Mesenteric fat pad (tissue), 1 donor: ENCODE data around the gene CD7. TPM values are rescaled to one million over a fixed set of nuclear protein-coding genes. Genes with fewer than 3 reads are reported as not detected.

Source experiments
- DNase-seq: peaks from one replicate; pipeline ENCODE4 v3.0.0-alpha.2; 2020; ENCODE audit warnings: low spot score
- total RNA-seq: library from RNA; stranded (reverse); fragmentation: NEBNext Ultra II Directional; extraction: Animal tissue kit (Norgen Biotek cat#: 25700); gene quantifications from one replicate; pipeline ENCODE4 v1.2.1, GENCODE V29; 2021
- donor health status: DM: yes; HTN: yes; CAD: no.

The CD7 gene
- total RNA-seq, 1 donor from 2014 or later: 3.2 TPM

- DNase-seq: no peak
Observed at GRCh38 chr17:82328994-82329507, 11.6 kb upstream of the CD7 start.

DNA sequence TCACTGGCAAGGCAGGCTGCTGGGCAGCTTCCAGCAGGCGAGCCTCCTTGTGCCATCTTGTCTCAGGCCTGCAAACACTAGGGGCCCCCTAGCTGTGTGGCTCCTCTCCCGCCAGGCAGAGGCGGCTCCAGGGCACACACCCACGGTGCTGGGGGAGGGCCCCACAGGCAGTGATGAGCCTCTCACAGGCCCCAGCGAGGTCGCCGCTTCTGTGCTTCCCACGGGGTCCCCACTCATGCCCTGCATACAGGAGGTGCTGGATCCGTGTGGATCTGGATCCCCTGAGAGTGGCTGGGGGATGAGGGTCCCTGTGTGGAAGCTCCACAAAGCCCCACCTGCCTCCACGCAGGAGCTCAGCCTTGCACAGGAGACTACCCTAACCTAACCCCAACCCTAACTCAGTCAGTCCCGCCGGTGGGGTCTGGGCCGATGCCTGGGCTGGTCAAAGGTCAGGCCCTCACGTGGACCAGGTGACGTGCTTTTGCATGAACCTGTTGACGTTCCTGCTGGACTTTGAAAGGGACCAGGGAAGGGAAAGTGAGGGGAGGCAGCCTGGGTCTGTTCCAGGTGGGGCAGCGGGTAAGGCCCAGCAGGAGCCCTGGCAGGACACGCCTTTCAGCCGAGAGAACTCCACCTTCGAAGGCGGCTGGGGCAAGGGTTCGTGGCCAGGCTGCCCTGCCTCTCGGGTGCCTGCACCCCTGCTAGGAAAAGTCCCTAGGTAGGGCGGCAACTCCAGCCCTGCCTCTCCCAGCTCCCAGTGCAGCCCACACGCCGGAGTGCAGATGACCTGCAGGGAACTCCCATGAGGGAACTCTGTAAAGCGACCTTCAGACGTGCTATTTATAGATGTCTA, 11.0 kb upstream of the CD7 start:
- no peak for DNase-seq

GRCh38 chr17:82327757-82328140, 10.3 kb upstream of the CD7 start:
- DNase-seq: no peak

DNA sequence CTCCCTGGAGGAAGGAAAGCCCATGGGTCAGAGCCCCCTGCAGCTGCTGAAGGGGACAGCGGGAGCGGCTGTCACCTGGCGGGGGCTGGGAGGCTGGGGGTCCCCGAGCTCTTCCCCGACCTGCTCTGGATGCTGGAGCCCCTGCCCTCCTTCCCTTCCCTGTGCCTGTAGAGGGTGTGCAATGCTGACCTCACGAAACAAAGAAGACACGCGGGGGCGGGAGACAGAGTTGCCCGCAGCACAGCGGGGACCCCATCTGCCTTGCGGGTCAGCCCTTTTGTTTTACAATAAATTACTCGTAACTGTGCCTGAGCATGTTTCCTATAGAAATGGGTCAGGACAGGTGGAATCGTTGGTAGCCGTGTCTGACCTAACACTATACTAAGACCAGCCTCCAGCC, 9.9 kb upstream of the CD7 start:
- DNase-seq: no peak

DNA sequence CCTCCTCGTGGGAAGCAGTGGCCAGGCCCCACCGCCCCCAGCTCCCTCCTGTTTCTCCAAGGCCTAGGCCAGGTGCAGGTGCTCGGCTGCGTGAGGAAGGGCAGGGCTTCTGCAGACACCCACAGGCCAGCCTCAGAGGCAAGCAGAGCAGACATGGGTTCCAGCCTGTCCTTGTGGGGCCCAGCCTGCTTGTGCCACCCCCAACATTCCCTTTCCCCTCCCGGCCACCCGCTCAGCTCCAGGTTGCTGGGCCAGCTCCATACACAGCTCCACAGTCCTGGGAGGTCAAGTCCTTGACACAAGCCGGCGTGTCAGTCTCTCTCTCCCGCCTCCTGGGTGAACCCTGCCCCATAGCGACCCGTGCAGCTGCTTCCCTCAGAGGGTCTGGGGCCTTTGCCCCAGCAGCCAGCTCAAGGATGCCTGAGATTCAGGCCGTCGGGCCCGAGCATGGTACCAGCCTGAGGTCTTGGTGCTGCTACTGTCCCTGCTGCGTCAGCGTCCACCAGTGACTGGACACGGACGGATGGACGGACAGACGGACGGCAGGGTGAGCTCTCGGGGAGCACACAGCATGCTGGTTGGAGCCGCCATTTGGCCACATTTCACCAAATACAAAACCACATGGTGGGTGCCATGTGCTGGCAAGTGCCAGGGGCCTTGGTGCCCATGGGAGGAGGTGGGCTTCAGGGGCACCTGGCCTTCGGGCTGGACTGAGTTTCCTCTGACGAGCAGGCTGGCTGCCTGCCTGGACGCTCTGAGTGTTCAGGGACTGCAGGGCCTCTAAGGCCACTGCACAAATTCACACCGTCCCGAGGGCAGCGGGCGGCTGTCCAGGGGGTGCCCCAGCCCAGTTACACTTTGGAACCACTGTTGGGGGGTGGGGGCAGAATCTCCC, 8.1 kb upstream of the CD7 start:
- no peak for DNase-seq

- no peak for DNase-seq
Observed at GRCh38 chr17:82324566-82325285, 7.3 kb upstream of the CD7 start.

DNA sequence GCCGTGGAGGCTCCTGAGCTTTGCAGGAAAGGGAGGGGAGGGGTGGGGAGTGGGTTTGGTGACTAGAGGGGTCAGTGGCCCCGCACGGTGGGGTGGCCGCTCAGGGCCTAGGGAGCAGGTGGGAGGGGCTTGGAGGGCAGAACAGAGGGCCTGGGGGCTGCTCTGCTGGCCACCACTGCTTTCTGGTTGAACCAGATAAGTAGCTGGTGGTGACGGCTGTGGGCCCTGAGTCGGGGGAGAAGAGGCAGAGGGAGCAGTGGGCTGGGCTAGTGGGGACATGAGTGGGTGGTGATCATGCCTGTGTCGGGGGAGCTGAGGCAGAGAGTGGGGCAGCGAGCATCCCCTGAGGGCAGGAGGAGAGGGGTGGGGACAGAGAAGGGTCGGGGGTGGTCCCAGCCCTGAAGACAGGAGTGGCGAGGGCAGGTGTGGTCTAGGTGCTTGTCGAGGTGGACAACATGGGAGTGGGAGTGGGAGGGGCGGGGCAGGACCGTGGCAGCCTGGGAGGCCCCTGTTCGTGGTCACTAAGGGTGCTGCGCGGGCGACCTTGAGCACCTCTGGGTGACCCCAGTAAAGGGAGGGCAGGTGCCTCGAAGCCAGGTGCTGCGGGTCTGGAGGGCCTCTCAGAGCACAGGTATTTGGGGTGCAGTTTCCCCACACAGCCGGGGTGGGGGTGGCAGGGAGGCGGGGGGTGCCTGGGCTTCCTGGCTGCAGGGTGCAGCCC, 6.3 kb upstream of the CD7 start:
- DNase-seq: no peak

- DNase-seq: no peak
Observed at GRCh38 chr17:82322526-82323453, 5.4 kb upstream of the CD7 start.

DNA sequence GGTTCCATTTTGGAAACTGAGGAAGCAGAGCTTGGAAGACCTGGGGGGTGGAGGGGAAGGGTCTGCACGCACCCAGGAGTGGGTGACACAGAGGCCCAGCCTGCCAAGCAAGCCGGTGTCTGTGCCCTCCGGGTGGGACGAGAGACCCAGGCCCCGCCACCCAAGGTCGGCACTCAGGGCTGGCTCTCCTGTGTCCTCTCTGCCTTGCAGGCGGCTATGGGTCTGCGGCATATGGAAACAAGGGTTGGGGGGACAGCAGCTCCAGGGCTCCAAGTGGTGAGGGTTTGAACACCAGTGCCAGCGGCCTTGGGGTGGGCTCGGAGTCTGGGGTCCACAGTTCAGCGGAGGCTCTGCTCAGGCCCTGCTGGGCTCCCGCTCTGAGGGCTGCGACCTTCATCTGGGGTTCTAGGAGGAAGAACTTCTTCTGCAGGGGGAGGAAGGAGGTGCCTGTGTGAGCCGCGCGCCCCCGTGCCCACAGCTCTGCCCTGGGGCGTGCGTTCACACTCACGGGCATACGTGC, 4.6 kb upstream of the CD7 start:
- DNase-seq: no peak

DNA sequence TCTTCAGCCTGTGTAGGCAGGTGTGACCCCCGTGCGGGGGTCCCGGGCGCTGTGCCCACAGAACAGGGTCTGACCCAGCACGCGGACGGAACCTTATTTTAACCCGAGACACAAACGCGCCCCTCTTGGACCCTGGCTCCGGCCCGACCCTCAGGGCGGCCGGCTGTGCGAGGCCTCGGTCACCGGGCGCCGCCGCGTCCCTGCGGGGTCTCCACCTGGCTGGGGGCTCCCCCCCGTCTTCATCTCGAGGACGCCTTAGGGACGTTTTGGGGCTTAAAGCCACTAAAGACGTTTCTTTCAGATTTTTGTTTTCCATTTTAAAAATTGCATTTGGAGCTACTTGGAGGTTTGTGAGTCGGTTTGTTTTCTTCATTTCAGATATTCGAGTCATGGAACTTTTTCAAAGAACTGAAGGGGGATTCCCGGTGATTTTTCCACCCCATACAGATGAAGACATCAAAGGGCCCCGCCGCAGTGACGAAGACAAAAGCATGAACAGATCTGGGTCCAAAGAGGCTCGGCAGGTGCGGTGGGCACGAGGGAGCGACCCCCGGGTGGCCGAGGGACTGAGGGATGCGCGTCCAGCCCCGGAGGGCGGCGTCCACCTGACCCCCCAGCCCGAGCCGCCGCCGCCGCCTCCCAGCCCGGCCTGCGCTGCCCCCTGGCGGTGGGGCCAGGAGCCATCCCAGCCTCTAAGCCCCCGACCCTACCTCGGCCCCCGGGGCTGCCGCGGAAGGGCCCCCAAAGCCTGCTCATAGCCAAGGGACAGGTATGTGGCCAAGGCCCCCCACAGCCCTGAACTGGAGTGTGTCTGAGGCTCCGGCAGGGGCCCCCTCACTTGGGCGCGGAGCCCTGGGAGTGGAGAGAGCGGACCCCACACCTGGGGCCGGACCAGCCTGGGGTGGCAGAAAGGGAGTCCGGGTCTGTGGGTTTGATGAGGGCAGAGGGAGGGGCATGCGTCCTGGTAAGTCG, 3.8 kb upstream of the CD7 start:
- no peak for DNase-seq

DNA sequence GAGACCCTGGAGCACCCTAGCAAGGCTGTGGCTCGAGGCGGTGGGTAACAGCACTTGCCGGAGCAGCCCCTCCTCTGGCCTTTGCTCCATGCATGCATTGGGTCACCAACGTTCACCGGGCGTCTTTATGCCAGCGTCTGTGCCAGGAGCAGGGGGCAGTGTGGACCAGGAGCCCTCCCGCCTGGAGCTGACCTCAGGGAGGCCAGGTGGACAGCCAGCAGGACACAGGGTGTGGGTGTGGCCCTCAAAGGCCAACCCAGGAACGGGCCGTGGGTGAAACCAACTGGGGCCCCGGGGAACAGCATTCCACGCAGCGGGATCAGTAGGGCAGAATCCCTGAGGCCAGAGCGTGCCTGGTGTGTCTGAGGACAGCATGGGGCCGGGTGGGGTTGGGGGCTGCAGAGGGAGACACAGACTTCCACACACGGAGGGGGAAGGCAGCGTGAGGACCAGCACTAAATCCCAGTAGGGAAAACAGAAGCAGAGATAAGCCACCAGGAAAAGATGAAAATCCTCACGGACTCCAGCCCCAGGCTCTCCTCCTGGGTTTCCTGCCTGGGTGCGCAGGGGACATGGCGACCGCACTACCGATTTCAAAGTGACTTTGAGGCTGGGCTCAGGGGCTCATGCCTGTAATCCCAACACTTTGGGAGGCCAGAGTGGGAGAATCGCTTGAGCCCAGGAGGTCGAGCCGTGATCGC, 2.9 kb upstream of the CD7 start:
- no peak for DNase-seq

GRCh38 chr17:82319619-82320062, 2.2 kb upstream of the CD7 start:
- no peak for DNase-seq

DNA sequence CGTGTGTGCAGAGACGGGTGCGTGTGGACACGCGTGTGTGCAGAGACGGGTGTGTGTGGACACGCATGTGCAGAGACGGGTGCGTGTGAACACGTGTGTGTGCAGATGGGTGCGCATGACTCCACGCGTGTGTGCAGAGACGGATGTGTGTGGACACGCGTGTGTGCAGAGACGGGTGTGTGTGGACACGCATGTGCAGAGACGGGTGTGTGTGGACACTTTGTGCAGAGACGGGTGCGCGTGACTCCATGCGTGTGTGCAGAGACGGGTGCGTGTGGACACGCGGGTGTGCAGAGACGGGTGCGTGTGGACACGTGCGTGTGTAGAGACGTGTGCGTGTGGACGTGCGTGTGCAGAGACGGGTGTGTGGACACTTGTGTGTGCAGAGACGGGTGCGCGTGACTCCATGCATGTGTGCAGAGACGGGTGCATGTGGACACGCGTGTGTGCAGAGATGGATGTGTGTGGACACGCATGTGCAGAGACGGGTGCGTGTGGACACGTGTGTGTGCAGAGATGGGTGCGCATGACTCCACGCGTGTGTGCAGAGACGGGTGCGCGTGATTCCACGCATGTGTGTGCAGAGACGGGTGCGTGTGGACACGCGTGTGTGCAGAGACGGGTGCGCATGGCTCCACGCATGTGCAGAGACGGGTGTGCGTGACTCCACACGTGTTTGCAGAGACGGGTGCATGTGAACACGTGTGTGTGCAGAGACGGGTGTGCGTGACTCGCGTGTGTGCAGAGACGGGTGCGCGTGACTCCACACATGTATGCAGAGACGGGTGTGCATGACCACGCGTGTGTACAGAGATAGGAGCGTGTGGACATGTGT, 1.6 kb upstream of the CD7 start:
- no peak for DNase-seq

GRCh38 chr17:82318169-82318498, 726 bp upstream of the CD7 start:
- no peak for DNase-seq

DNA sequence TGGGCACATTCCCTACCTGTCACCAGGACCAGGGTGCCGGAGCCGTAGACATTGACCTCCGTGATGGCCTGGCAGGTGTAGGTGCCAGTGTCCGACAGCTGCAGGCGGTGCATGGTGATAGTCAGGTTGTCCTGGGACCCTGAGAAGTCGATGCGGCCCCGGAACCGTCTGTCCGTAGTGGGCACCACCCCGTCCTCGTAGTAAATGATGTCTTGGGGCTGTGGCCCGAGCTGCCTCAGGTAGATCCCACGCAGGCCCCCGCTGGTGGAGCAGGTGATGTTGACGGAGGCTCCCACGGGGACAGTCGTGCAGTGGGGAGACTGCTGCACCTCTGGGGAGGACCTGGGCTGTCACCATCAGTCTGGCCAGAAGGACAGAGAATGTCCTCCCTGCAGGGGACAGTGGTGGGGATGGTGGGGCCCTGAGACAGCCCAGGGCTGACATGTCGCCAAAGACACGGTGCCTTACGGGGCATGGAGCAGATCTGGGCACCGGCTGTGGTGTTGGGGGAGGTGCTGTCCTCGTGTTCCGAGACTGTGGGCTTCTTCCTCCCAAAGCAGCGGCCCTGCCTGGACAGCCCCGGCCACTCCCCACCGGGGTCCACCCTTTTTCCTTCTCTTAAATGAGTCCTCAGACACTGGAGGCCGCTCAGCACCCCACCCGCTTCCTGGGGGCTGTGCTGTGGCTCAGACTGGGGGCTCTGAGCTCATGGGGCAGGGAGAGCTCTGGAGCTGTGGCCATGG, 586 bp downstream of the CD7 start:
- DNase-seq: no peak
